Spleen (tissue), 7 donors: ENCODE results near the gene FGF5.

Source experiments
- CTCF ChIP-seq, 11 experiments: fragments of 200-600 bp in 7 of 11; fragments of 450-650 bp in 4 of 11; sonication (generic) in 4 of 11; IDR thresholded peaks in 8 of 11; conservative IDR thresholded peaks in 3 of 11; 1 replicate in 7 of 11; 2 replicates in 4 of 11; pipeline versions ENCODE4 v1.4.0 to v1.8.0; 2016 to 2021; ENCODE audit warnings: antibody characterized with exemption in 11 of 11, inconsistent platforms in 4 of 11, mild to moderate bottlenecking in 1 of 11
- POLR2A ChIP-seq, 3 donors: fragments of 450-650 bp; IDR thresholded peaks; one replicate each; pipeline ENCODE4 v1.5.1; 2017; ENCODE audit warnings: antibody characterized with exemption in 3 of 3, mild to moderate bottlenecking in 1 of 3
- donor health status: DM: no; HTN: no; CAD: no; lungs with moderate emphysema.
- donor health status: DM: no; HTN: no; CAD: no.
- donor health status: DM: no; HTN: no; CAD: no.

- no peak for TF ChIP-seq CTCF (IDR thresholded peaks at IDR 0.05 in 8 of 11, conservative IDR thresholded peaks at IDR 0.05 in 3 of 11)
- no peak for TF ChIP-seq POLR2A (IDR thresholded peaks at IDR 0.05)
Observed at GRCh38 chr4:80226094-80226493, 40.4 kb upstream of the FGF5 start.
